ENCODE measurements around the gene RBMY1E. TPM values are rescaled to one million over a fixed set of nuclear protein-coding genes. Genes with fewer than 3 reads are reported as not detected.
"Not testable (repeated sequence)": the region's sequence is repeated elsewhere in the genome, so short reads cannot be mapped to it uniquely, and the experiment has no call there.

The RBMY1E gene
- not detected for total RNA-seq

- not testable (repeated sequence) for DNase-seq
Measured at GRCh38 chrY:21917932-21918331, at the start of gene RBMY1E. RBMY1E (minus strand) TSS chrY:21918032; CDS start chrY:21916054, 1,978 bp downstream.

DNA sequence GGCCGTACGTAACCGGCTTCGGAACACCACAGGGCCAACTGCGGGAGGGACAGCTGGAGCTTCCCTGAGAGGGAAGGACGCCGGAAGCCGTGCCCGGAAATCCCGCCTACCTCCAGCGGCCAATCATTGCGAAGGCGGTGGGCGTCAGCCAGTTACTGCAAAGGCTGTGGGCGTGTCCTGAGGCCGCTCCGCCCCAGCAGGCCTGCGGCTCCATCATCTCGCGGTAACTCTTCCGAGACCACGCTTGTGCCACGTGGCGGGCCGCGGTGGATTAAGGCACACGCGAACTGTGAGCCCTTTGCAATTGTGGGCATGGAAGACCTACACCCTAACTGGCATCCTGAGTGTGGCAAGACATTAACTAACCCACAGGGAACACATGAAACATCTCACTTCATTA is 23.4 kb downstream of the RBMY1E start, which contains the start of gene RBMY1D:
Gene RBMY1D (minus strand): TSS at position 101 of the 400 bp plus-strand sequence. CDS start 2,013 bp downstream, outside the sequence.
- not testable (repeated sequence) for DNase-seq

- DNase-seq, result not testable (repeated sequence)
Measured at GRCh38 chrY:21869407-21870076, 48.3 kb downstream of the RBMY1E start.
